NOMO-1 treated with dmso at 0.1 percent for 144 hours (cell line): ENCODE results near the gene GHRHR.

Experiments used
- DNase-seq: peaks from one replicate; lab custom pipeline; 2025; ENCODE audit not compliant: unreplicated experiment; lab: John Stamatoyannopoulos, UW

Gene GHRHR

DNA sequence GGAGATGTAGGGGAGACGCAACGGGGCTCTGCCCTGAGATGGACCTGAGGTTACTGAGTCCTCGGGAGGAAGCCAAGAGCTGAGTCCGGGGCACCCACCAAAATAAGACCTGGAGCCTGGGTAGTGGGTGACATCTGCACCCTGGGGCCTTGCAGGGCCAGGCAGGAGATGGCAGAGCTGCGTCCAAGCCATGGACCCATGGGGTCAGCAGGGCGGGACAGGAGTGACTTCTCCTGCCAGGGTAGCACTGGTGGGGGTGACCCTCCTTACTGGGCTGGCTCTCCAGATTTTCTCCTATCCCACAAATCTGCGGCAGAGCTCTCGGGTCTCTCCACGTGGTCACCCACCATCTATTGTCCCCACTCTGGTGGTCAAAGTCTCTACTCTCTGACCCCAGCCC, 2.1 kb downstream of the GHRHR start:
- no peak for DNase-seq

DNA sequence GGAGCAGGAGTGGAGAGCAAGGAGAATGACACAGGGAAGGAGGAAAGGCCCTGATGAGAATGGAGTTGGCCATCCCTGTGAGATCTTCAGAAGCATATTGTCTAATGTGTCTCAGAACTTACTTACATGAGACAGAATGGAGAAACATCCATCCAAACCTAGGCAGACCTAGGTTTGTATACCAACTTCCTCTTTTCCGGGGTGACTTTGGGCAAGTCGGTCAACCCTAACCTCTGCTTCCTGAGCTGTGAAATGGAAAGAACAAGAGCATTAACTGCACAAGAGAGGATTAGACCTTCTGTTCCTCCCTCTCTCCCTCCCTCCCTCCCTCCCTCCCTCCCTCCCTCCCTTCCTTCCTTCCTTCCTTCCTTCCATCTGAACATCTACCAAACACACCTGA, 4.5 kb downstream of the GHRHR start:
- no peak for DNase-seq

DNA sequence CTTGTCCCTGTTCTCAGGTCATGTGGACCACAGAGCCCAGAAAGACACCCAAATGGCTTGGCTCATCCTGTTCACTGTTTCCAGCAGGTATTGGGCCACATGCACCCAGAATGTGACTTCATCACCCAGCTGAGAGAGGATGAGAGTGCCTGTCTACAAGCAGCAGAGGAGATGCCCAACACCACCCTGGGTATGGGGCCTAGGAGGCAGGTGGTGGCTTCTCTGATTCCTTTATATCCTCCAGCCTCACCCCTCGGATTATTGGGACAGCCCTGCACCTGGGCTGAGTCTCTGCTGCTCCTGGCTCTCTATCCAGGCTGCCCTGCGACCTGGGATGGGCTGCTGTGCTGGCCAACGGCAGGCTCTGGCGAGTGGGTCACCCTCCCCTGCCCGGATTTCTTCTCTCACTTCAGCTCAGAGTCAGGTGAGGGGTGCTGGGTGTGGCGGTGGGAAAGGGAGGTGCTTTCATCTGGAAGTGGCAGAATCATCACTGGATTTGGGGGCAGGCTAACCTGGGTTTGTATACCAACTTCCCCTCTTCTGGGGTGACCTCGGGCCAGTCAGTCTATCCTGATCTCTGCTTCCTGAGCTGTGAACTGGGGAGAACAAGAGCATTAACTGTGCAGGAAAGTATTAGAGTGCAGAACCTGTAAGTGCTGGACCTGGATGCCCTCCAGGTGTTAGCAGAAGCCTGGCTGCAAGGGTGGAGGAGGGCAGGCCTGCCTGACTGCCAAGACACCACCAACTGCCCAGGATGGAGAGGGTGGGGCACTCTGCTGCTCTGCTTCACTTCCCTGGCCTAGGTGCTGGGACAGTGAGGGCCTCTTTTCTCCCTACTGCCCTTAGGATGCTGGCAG, 5.2 kb downstream of the GHRHR start:
- DNase-seq = no peak

DNA sequence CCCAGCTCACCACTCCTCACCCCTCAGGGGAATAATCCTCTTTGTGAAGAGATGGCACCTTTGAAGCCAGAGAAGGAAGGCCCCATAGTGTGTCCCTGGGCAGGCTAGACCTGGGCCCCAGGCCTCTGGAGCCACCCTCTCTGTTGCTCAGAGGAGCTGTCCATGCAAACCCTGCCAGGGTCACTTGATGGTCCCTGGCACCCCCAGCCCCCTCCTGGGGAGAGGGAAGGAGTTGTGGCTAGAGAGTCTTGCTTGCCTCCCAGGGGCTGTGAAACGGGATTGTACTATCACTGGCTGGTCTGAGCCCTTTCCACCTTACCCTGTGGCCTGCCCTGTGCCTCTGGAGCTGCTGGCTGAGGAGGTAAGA, 5.8 kb downstream of the GHRHR start:
- no peak for DNase-seq

DNA sequence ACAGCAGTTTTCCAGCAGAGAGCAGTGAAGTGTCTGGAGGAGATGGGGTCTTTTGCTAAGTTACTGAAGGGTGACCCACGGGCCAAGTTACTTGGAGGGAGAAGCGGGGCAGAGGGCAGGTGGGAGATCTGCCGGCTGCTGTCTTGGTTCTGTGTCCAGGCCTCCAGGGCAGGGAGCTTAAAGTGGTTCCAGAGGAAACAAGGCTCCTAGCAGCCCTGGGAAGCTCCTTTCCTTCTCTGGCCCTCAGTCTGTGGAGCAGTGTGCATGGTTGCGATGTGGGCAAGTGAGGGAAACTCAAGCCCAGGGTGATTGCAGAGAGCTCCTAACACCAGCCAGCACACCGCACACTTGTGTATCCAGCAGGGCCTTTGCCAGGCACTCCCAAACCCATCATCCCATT, 6.3 kb downstream of the GHRHR start:
- DNase-seq = no peak

DNA sequence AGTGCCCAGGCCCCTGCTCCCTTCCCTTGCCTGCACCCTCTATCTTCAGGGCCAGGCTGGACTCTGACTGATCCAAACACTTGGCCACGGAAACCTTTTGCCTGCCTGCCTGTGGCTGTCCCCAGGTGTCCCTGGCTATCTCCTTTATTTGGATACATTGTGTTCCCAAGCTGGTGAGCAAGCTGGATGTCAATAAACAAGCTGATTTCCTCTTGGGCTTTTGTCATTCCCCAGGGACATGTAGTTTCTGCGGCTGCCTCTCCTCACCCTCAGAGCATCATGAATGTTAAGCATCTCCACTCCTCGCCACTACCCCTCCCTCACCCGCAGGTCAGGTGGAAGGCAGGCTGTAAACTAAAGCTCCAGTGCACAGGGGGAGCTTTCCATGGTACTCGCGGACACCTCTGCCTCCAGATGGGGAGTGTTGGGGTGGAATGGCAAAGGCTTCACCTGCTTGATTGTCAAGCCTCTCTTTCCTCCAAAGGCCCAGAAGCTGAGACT, 6.9 kb downstream of the GHRHR start:
- no peak for DNase-seq

DNA sequence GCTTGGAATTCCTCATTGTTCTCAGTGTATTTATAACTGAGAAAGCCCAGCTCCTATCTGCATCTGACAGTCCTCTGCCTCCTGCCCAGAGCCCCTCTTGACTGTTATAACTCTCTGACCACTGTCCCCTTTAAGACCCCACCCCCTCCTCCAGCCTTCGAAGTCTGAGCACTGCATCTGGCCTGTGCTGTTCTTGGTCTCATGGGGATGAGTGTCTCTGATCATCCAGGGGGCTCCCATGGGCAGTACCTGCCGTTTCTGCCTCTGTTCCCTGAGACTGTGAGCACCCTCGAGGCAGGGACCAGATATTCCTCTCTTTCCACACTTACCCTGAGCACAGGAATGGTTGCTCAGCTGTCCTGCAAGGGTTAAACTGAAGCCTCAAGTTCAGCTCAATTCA, 7.7 kb downstream of the GHRHR start:
- DNase-seq = no peak

DNA sequence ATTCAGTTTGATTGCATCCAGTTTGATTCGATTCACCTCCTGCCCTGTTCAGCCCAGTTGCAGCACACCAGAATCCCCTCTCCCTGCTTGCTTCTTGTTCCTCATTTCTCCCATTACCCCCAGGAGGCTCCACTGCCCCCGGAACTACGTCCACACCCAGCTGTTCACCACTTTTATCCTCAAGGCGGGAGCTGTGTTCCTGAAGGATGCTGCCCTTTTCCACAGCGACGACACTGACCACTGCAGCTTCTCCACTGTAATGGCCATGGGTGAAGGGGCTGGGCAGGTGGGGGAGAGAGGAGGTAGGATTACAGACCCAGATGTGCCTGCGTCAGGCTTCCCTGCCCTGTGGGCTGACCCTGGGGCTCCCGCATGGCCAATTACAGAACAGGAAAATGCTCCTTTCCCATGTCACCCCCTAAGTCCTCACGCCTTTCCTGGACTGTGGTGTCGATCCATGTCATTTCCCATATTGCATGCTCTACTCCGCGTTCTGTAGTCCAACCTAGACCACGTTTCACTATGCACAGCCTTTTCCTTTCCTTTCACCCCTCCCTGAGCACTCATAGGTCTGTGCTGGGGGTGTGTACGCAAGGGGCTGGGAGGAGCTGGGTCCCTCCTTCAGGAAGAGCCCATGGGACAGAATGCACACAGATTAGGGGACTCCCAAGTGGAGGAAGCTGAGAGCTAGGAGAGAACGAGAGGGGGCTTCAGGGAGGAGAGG, 8.2 kb downstream of the GHRHR start:
- DNase-seq = no peak

DNA sequence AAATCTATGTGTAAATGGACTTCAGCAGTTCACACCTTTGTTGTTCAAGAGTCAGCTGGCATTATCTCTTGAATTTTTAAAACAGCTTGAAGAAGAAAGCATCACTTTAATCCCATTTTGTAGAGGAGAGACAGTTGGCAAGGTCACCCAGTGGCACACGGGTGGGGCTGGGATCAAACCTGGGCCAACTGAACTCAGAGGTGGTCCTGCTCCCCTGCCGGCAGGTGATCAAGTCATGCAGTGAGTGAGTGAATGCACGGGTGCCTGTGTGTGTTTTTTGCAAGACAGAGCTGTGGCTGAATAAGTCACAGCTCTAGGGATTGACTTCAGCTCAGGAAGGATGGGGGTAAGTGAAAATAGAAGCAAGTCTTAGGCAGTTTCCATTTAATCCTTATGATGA, 9.5 kb downstream of the GHRHR start:
- no peak for DNase-seq

DNA sequence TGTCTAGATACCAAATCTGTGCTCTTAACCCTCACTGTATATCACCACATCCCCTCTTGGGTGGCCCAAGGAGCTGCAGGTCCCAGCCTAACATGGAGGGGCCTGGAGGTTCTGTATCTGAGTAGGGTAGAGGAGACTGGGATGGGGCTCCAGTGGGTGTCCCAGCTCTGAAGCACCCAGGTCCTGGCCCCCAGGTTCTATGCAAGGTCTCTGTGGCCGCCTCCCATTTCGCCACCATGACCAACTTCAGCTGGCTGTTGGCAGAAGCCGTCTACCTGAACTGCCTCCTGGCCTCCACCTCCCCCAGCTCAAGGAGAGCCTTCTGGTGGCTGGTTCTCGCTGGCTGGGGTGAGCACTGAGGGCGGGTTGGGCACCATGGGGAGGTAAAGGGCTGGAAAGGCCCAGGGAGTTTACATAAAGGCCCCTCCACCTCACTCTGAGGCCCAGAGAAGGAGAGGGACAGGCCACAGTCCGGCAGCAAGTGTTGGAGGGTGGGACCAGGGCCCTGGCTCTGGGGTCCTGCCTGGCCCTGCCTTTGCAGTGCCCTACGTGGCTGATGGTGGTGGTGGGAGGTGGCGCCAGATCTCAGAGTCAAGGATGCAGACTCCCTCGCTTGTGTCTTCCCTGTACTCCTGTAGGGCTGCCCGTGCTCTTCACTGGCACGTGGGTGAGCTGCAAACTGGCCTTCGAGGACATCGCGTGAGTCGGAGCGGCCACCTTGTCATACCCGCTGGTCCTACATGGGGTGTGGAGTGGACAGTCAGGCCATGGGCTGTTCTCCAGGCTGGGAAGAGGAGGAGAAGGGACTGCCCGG, 10.2 kb downstream of the GHRHR start:
- no peak for DNase-seq

DNA sequence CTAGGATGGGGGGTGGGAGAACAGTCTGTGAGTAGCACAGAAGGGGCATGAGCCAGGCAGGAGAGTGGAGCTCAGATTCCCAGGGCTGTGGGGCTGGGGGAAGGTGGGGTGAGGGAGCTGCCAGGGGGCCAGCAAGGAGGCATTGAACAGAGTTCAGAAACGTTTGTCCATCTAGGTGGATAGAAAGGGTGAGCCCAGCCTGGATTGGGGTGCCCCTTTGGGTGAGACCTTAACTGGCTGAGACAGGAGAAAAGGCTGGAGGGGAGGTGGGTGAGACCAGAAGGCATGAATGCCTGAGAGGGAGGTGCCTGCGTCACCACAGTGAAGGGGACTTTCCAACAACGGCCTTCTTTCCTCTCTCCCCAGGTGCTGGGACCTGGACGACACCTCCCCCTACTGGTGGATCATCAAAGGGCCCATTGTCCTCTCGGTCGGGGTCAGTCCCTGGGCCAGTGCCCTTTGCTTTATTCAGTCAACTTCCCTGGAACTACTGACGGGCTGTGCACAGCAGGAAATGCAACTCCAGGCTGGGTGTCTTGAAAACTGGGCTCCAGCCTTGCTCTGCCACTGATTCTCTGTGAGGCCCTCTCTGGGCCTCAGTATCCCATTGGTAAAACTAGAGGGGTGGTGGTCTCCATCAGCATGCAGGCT, 11.0 kb downstream of the GHRHR start:
- no peak for DNase-seq

DNA sequence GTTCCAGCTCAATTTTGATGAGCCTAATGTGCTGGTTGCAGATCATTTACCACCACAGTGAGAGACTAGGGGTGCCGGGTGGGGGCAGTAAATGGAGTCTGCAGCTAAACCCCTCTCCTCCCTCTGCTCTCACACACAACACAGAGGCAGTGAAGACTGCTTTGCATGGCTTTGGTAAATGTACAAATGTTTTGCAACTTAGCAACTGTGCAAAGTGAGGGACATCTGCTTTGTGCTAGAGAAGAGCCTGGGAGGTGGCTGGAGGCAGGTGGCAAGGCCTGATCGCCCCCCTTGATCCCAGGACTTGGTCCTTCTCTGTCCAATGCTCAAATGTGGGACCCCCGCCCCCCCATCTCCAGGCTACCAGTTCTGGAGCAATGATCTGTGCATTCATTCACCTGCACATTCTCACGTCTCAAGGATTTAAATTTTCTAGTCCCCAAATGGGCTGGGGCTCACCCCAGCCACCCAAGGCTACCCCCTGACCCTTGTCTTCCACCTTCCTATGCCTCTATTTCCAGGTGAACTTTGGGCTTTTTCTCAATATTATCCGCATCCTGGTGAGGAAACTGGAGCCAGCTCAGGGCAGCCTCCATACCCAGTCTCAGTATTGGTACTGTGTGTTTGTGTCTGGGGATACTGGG, 11.6 kb downstream of the GHRHR start:
- no peak for DNase-seq

DNA sequence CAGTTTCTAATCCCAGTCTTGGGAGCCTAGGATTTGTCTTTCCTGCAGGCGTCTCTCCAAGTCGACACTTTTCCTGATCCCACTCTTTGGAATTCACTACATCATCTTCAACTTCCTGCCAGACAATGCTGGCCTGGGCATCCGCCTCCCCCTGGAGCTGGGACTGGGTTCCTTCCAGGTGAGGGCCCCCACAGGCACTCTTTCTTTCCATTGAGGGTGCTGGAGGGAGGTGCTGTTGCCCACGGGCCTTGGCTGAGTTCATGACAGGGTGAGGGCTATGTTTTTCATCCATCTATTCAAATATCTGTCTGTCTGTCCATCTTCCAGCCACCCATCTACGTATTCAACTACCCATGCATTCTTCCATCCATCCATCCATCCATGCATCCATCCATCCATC, 12.6 kb downstream of the GHRHR start:
- no peak for DNase-seq

DNA sequence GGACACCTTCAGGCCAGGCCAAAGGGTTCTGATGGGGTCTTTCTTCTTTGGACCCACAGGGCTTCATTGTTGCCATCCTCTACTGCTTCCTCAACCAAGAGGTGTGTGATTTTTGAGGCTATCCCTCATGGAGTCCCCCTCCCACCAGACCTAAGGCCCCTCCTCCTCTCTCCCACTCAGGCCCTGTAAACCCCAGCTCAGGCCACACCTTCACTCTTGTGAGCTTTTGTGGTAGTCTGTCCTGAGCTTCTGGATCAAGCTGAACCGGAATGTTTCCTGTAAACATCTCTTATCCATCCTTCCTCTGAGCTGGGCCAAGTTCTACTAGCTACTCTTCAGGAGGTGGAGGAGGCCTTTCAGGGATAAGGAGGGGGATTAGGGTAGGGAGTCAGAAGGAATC, 13.5 kb downstream of the GHRHR start:
- DNase-seq = no peak

DNA sequence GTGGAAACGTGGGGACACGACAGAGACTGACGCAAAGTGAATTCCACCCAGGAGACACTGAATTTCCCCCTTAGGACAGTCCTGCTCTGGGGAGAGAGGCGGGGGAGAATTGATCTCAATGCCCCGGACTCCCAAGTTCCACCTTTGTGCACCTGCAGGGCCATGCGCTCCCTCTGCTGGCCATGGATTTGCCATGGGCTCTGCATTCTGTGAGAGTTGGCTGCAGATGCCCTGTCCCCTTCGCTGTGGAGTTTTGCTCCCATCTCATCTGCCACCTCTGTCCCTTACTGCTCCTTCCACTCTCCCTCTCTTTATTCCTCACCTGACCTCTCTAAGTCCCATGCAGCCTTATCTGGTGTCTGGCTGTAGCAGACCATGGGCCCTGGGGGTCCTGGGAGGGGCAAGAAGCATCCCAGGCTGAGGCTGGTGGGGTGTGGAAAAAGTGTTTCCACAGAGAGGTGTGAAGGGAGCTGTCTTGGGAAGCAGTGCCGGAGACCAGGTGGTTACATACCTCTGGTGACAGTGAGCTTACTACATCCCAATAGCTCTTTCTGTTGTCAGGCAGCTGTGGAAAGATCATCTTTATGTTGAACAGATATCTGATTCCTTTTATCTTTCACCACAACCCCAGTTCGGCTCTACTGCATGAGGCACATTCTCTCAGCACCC, 14.3 kb downstream of the GHRHR start:
- DNase-seq = no peak

DNA sequence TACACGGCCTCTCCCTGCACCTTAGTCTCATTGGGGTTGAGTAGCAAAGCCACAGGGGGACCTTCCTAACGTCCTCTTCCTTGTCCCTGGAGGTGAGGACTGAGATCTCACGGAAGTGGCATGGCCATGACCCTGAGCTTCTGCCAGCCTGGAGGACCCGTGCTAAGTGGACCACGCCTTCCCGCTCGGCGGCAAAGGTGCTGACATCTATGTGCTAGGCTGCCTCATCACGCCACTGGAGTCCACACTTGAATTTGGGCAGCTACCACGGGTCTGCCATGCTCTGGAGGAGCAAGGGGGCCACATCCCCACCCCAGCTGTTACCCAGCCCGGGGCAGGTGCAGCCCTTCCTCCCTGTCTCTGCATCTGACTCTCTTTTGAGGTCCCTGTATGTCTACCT, 15.3 kb downstream of the GHRHR start:
- no peak for DNase-seq

DNA sequence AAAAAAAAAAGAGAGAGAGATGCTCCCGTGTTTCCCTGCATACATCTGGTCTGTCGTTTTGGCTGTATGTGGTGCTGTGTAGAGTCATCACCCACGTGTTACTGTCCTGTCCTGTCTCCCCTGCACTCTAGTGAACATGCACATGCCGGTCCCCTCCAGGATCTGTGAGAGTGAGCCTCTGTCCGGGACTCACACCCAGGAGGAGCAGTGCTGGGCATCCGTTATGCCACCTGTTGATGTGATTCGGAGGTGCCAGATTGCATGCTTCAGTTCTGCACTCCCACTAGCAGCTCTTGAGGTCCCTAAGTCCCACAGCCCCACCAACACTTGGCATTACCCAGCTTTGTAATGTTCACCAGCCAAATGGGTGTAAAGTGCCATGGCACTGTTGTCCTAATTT, 16.4 kb downstream of the GHRHR start:
- no peak for DNase-seq

DNA sequence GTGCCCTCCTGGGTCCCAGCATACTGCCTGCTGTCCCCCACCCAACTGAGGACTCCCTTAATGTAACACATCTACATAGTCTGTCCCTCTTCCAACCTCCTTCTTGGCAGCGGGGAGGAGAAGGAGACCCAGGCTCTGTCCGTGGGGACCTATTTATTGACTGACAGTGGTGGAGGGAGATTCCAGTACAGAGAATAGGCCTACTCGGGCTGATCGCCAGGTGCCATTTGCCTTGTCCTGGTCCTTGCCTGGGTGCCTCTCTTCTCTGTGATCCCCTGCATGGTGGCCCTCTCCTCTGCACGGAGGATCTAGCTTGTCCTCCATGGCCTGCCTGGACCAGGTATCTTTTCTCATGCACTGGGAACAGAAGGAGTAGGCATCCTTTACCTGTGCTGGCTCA, 17.0 kb downstream of the GHRHR start:
- no peak for DNase-seq

DNA sequence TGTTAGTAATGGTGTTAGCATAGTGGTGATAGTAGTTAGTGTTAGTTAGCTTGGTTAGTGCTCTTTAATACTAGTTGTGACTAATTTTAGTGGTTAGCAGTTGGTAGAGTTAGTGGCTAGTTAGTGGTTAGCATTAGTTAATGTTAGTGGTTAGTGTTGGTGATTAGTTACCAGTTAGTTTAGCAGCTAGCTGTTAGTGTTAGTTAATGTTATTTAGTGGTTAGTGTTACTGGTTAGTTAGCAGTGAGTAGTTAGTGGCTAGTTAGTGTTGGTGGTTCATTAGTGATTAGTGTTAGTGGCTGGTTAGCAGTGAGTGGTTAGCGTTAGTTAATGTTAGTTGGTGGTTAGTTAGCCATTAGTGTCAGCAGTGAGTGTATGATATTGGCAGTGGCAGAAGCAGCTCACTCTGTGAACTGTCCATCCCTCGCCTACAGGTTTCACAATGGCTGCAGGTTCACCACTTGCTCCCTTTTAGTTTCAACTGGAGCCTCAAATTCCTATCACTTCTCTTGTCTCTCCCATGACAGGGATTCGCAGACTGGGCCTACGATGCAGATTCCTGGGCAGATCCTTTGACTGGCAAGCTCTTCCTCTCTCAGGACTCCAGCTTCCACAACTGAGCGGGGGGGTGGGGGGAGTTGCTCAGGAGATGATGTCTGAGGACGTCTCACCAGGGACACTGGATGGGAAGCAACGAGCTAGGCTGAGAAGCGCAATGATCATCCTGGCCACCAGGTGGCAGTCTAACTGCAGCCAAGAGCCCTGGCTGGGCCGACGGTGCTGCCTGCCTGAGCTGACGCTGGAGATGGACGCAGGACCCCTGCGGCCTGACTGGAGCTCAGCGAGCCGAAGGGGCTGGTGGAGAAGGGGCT, 19.5 kb downstream of the GHRHR start:
- peak; percentile 33 for DNase-seq
